ENCODE data around the gene SHISA9.

The SHISA9 gene

DNA sequence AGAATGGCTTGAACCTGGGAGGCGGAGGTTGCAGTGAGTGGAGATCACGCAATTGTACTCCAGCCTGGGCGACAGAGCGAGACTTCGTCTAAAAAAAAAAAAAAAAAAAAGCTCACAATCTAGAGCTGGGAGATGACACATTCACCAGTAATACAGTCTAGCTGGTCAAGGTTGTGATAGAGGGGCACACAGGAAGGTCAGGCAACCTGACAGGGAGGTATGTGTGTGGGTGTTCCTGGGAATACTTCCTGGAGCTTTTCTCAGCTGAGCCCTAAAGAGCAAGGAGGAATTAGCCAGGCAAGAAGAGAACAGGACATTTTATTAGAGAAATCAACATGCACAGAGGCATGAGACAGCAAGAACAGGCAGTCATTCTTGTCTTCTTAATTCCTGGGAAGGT is 216.7 kb downstream of the SHISA9 start:
- Histone ChIP-seq H2BK5ac (ENCODE audit: low read depth, low read length, poor library complexity) (no peak overlapping the region), H3K18ac (ENCODE audit: low read length) (no peak overlapping the region), H2BK12ac (ENCODE audit: low read length) (no peak overlapping the region), H3K27me3 (ENCODE audit: insufficient read depth, low read length) (no peaks in the 10 kb centered on the region), H3K36me3 (ENCODE audit: control insufficient read depth in 1 of 2, insufficient read depth in 2 of 2, low read length in 2 of 2) (no peaks in the 10 kb centered on the region), H4K91ac (ENCODE audit: low read depth, low read length) (no peak overlapping the region), H3K9ac (ENCODE audit: low read length) (no peak overlapping the region), H3K79me2 (ENCODE audit: control insufficient read depth, insufficient read depth, low read length, poor library complexity) (no peaks in the 10 kb centered on the region), H3K4ac (ENCODE audit: low read depth, low read length) (no peak overlapping the region), H3K4me2 (ENCODE audit: low read length) (no peak overlapping the region), H3K4me3 (ENCODE audit: low read depth, low read length) (no peak overlapping the region), H4K12ac (ENCODE audit: low read depth, low read length) (no peak overlapping the region), H3K23ac (ENCODE audit: low read length) (no peak overlapping the region), H2AFZ (ENCODE audit: insufficient read depth, low read length, poor library complexity) (no peak overlapping the region), H3K14ac (ENCODE audit: low read length) (no peak overlapping the region), H2AK5ac (ENCODE audit: low read length) (no peak overlapping the region), H4K8ac (ENCODE audit: low read depth, low read length) (no peak overlapping the region), H3K4me1 (ENCODE audit: control insufficient read depth in 1 of 2, insufficient read depth in 2 of 2, low read length in 2 of 2) (peaks cover 0 to 4% of the 10 kb centered on the region in 2 experiments), H3K79me1 (ENCODE audit: low read length) (no peaks in the 10 kb centered on the region), H2BK120ac (ENCODE audit: insufficient read depth, low read length, poor library complexity) (no peak overlapping the region), H3K9me3 (ENCODE audit: insufficient read depth, low read depth, low read length) (no peaks in the 10 kb centered on the region), H3K27ac (ENCODE audit: low read depth, low read length) (no peak overlapping the region)
- DNase-seq = no peak
- no CpG with 5 or more reads among the region's 5 CpGs for WGBS (ENCODE audit: extremely low coverage, insufficient coverage, insufficient read length)

DNA sequence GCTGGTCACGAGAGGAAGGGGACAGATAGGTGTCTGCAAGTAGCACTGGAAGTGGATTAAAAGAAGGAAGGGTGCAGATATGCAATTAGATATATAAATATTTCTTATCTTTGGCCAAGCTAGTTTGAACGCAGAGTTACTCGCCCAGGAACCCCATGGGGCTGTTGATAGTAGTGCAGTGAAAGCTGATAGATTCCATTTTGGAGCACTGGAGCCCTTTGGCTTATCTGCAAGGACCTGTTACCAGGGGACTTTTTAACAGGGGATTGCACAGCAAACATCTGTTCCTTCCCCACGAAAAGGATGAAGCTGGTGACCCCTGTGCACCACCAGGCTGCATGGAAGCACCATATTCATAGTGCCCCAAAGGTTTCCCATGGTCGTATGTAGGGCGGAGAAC is 218.7 kb downstream of the SHISA9 start:
- Histone ChIP-seq H3K79me1 (ENCODE audit: low read length) (no peaks in the 10 kb centered on the region), H2AK5ac (ENCODE audit: low read length) (no peak overlapping the region), H2BK12ac (ENCODE audit: low read length) (no peak overlapping the region), H3K79me2 (ENCODE audit: control insufficient read depth, insufficient read depth, low read length, poor library complexity) (no peaks in the 10 kb centered on the region), H4K8ac (ENCODE audit: low read depth, low read length) (no peak overlapping the region), H3K27ac (ENCODE audit: low read depth, low read length) (no peak overlapping the region), H3K9ac (ENCODE audit: low read length) (no peak overlapping the region), H3K18ac (ENCODE audit: low read length) (no peak overlapping the region), H3K27me3 (ENCODE audit: insufficient read depth, low read length) (no peaks in the 10 kb centered on the region), H3K36me3 (ENCODE audit: control insufficient read depth in 1 of 2, insufficient read depth in 2 of 2, low read length in 2 of 2) (no peaks in the 10 kb centered on the region), H3K4ac (ENCODE audit: low read depth, low read length) (no peak overlapping the region), H3K14ac (ENCODE audit: low read length) (no peak overlapping the region), H3K4me1 (ENCODE audit: control insufficient read depth in 1 of 2, insufficient read depth in 2 of 2, low read length in 2 of 2) (peaks cover 0 to 4% of the 10 kb centered on the region in 2 experiments), H4K12ac (ENCODE audit: low read depth, low read length) (no peak overlapping the region), H2AFZ (ENCODE audit: insufficient read depth, low read length, poor library complexity) (no peak overlapping the region), H4K91ac (ENCODE audit: low read depth, low read length) (no peak overlapping the region), H3K4me2 (ENCODE audit: low read length) (no peak overlapping the region), H2BK120ac (ENCODE audit: insufficient read depth, low read length, poor library complexity) (no peak overlapping the region), H2BK5ac (ENCODE audit: low read depth, low read length, poor library complexity) (no peak overlapping the region), H3K4me3 (ENCODE audit: low read depth, low read length) (no peak overlapping the region), H3K23ac (ENCODE audit: low read length) (no peak overlapping the region), H3K9me3 (ENCODE audit: insufficient read depth, low read depth, low read length) (no peaks in the 10 kb centered on the region)
- WGBS (ENCODE audit: extremely low coverage, insufficient coverage, insufficient read length) = no CpG with 5 or more reads among the region's 6 CpGs
- no peak for DNase-seq

DNA sequence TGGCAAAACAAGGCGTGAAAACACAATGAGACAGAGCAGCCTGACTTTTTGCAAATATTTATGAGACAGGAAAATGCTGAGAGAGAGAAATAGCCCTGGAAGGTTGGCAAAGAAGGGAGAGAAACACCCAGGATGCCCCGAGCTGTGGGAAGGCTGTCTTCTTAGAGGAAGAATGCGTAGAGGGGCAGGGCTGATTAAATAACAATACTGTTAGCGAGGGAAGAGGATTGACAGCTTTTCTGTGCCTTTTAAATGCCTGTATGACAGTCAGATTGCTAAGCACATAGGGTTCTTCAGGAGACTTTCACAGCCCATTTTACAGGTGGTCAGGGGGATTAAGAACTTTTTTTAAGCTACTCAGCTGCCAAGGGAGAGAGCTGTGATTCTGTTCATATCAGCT is 219.2 kb downstream of the SHISA9 start:
- H2AFZ ChIP-seq (ENCODE audit: insufficient read depth, low read length, poor library complexity) = no peak overlapping the region
- H3K79me2 ChIP-seq (ENCODE audit: control insufficient read depth, insufficient read depth, low read length, poor library complexity) = no peaks in the 10 kb centered on the region
- H2BK12ac ChIP-seq (ENCODE audit: low read length) = no peak overlapping the region
- H3K9ac ChIP-seq (ENCODE audit: low read length) = no peak overlapping the region
- no peak overlapping the region for H2AK5ac ChIP-seq (ENCODE audit: low read length)
- H3K14ac ChIP-seq (ENCODE audit: low read length) = no peak overlapping the region
- DNase-seq = no peak
- no peak overlapping the region for H4K12ac ChIP-seq (ENCODE audit: low read depth, low read length)
- H2BK120ac ChIP-seq (ENCODE audit: insufficient read depth, low read length, poor library complexity) = peak overlapping the region; percentile 3
- peaks cover 0 to 4% of the 10 kb centered on the region in 2 experiments for H3K4me1 ChIP-seq (ENCODE audit: control insufficient read depth in 1 of 2, insufficient read depth in 2 of 2, low read length in 2 of 2)
- H3K4ac ChIP-seq (ENCODE audit: low read depth, low read length) = no peak overlapping the region
- H4K91ac ChIP-seq (ENCODE audit: low read depth, low read length) = no peak overlapping the region
- H3K4me2 ChIP-seq (ENCODE audit: low read length) = no peak overlapping the region
- no peak overlapping the region for H3K23ac ChIP-seq (ENCODE audit: low read length)
- H3K36me3 ChIP-seq (ENCODE audit: control insufficient read depth in 1 of 2, insufficient read depth in 2 of 2, low read length in 2 of 2) = no peaks in the 10 kb centered on the region
- H3K27me3 ChIP-seq (ENCODE audit: insufficient read depth, low read length) = no peaks in the 10 kb centered on the region
- no peak overlapping the region for H2BK5ac ChIP-seq (ENCODE audit: low read depth, low read length, poor library complexity)
- no CpG with 5 or more reads among the region's 4 CpGs for WGBS (ENCODE audit: extremely low coverage, insufficient coverage, insufficient read length)
- H3K27ac ChIP-seq (ENCODE audit: low read depth, low read length) = no peak overlapping the region
- H3K79me1 ChIP-seq (ENCODE audit: low read length) = no peaks in the 10 kb centered on the region
- no peak overlapping the region for H3K18ac ChIP-seq (ENCODE audit: low read length)
- no peak overlapping the region for H4K8ac ChIP-seq (ENCODE audit: low read depth, low read length)
- H3K4me3 ChIP-seq (ENCODE audit: low read depth, low read length) = no peak overlapping the region
- no peaks in the 10 kb centered on the region for H3K9me3 ChIP-seq (ENCODE audit: insufficient read depth, low read depth, low read length)

DNA sequence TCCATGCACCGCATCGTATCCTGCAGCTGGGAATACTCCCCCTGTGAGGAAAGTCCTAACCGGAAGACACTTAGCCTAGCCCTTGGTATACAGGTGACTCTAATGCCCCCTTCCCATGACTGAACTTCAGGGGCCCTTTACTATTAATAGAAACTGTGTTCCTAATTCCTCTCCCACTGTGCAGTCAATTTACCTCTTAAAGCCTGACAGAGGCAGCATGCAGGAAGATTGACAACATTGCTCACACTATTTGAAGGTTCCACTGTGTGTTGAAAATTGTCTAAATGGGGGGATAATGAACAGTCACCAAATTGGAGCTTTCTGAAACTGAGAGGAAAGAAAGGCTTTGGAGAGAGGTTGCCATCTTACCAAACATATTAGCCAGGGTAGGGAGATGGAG is 222.6 kb downstream of the SHISA9 start:
- H4K12ac ChIP-seq (ENCODE audit: low read depth, low read length) = no peak overlapping the region
- no peaks in the 10 kb centered on the region for H3K9me3 ChIP-seq (ENCODE audit: insufficient read depth, low read depth, low read length)
- no peak overlapping the region for H2BK12ac ChIP-seq (ENCODE audit: low read length)
- H2AFZ ChIP-seq (ENCODE audit: insufficient read depth, low read length, poor library complexity) = no peak overlapping the region
- WGBS (ENCODE audit: extremely low coverage, insufficient coverage, insufficient read length) = no CpG with 5 or more reads among the region's 3 CpGs
- no peak overlapping the region for H3K4ac ChIP-seq (ENCODE audit: low read depth, low read length)
- H3K4me1 ChIP-seq (ENCODE audit: control insufficient read depth in 1 of 2, insufficient read depth in 2 of 2, low read length in 2 of 2) = peaks cover 0 to 4% of the 10 kb centered on the region in 2 experiments
- no peaks in the 10 kb centered on the region for H3K27me3 ChIP-seq (ENCODE audit: insufficient read depth, low read length)
- H3K4me2 ChIP-seq (ENCODE audit: low read length) = no peak overlapping the region
- H3K36me3 ChIP-seq (ENCODE audit: control insufficient read depth in 1 of 2, insufficient read depth in 2 of 2, low read length in 2 of 2) = no peaks in the 10 kb centered on the region
- DNase-seq = no peak
- no peak overlapping the region for H2AK5ac ChIP-seq (ENCODE audit: low read length)
- no peak overlapping the region for H2BK5ac ChIP-seq (ENCODE audit: low read depth, low read length, poor library complexity)
- H3K23ac ChIP-seq (ENCODE audit: low read length) = no peak overlapping the region
- no peak overlapping the region for H3K9ac ChIP-seq (ENCODE audit: low read length)
- no peak overlapping the region for H2BK120ac ChIP-seq (ENCODE audit: insufficient read depth, low read length, poor library complexity)
- no peak overlapping the region for H3K14ac ChIP-seq (ENCODE audit: low read length)
- no peak overlapping the region for H3K27ac ChIP-seq (ENCODE audit: low read depth, low read length)
- H4K8ac ChIP-seq (ENCODE audit: low read depth, low read length) = no peak overlapping the region
- H3K18ac ChIP-seq (ENCODE audit: low read length) = no peak overlapping the region
- H4K91ac ChIP-seq (ENCODE audit: low read depth, low read length) = no peak overlapping the region
- no peak overlapping the region for H3K4me3 ChIP-seq (ENCODE audit: low read depth, low read length)
- H3K79me2 ChIP-seq (ENCODE audit: control insufficient read depth, insufficient read depth, low read length, poor library complexity) = no peaks in the 10 kb centered on the region
- H3K79me1 ChIP-seq (ENCODE audit: low read length) = no peaks in the 10 kb centered on the region

Data from trophoblast cell (in vitro differentiated cells and primary cell).